ENCODE measurements around the gene RERE. TPM values are rescaled to one million over a fixed set of nuclear protein-coding genes. Genes with fewer than 3 reads are reported as not detected.

The RERE gene
- total and polyA plus RNA-seq, 11 donors, result 53.5 to 236 (median 121) TPM

DNA sequence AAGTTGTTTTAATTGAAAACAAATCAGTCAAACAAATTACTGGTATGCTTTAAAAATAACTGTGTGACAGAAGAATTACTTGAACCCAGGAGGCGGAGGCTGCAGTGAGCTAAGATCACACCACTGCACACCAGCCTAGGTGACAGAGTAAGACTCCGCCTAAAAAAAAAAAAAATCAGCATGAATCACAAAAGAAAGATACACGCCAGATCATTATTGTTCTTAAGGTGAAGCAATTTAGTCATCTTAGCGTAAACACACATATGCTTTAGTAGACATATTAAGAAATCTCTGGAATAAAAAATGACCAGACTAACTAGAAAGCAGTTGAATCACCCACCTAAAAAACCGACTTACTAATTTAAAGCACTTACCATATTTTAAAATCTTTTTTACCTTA, 20.2 kb downstream of the RERE start:
- H3K4me1 ChIP-seq, result peaks cover 0 to 2% (median 0%) of the 10 kb centered on the region in 12 donors
- DNase-seq, result no peak
- H3K4me3 ChIP-seq, result no peak overlapping the region
- no peaks in the 10 kb centered on the region for H3K36me3 ChIP-seq
- no peak for TF ChIP-seq POLR2A (IDR thresholded peaks at IDR 0.05)
- TF ChIP-seq, protein P1, sequence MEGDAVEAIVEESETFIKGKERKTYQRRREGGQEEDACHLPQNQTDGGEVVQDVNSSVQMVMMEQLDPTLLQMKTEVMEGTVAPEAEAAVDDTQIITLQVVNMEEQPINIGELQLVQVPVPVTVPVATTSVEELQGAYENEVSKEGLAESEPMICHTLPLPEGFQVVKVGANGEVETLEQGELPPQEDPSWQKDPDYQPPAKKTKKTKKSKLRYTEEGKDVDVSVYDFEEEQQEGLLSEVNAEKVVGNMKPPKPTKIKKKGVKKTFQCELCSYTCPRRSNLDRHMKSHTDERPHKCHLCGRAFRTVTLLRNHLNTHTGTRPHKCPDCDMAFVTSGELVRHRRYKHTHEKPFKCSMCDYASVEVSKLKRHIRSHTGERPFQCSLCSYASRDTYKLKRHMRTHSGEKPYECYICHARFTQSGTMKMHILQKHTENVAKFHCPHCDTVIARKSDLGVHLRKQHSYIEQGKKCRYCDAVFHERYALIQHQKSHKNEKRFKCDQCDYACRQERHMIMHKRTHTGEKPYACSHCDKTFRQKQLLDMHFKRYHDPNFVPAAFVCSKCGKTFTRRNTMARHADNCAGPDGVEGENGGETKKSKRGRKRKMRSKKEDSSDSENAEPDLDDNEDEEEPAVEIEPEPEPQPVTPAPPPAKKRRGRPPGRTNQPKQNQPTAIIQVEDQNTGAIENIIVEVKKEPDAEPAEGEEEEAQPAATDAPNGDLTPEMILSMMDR (IDR thresholded peaks at IDR 0.05), result no peak
- 94 to 96% (median 96%) methylated on average over 5 of the region's 5 CpGs for WGBS, 4 donors
- intact Hi-C loops (cut with DNase I), result no loop called here
- H3K27ac ChIP-seq, result no peak overlapping the region
- H3K27me3 ChIP-seq, result no peaks in the 10 kb centered on the region
- no peak for ATAC-seq
- no peaks in the 10 kb centered on the region for H3K9me3 ChIP-seq

DNA sequence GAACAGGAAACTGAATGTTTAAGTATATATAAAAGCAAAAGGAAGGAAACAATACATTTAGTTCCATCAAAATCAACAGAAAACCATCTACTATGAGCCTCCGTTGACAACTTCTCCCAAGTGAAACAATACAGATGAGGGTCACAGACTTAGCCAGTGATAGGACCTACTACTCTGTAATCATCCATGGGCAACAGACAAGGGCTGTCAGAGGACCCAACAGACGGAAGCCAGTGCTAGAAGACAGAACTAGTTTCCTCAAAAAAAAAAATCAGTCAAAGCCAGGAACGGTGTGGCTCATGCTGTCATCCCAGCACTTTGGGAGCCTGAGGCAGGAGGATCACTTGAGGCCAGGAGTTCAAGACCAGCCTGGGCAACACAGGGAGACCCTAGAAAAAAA, 20.6 kb downstream of the RERE start:
- ATAC-seq, result no peak
- TF ChIP-seq POLR2A (IDR thresholded peaks at IDR 0.05), result no peak
- TF ChIP-seq, protein P1 (IDR thresholded peaks at IDR 0.05), result no peak
- no peak for DNase-seq
- no peaks in the 10 kb centered on the region for H3K36me3 ChIP-seq
- H3K27ac ChIP-seq, result no peak overlapping the region
- no peaks in the 10 kb centered on the region for H3K27me3 ChIP-seq
- no peaks in the 10 kb centered on the region for H3K9me3 ChIP-seq
- no peak overlapping the region for H3K4me3 ChIP-seq
- no peaks in the 10 kb centered on the region for H3K4me1 ChIP-seq
- WGBS, 4 donors, result 36 to 47% (median 43%) methylated on average over 3 of the region's 3 CpGs
- intact Hi-C loops (cut with DNase I), result no loop called here

DNA sequence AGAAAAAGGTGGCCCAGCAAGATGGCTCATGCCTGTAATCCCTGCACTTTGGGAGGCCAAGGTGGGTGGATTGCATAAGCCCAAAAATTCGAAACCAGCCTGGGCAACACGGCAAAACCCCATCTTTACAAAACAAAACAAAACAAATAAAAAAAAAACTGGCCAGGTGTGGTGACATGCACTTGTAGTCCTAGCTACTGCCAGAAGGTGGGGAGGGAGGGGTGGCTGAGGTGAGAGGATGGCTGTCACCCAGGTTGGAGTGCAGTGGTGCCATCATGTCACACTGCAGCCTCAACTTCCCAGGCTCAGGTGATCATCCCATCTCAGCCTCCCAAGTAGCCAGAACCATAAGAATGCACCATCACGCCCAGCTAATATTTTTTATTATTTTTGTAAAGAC, 22.8 kb downstream of the RERE start:
- DNase-seq, result no peak
- no peaks in the 10 kb centered on the region for H3K9me3 ChIP-seq
- 95 to 98% (median 97%) methylated on average over 3 of the region's 3 CpGs for WGBS, 4 donors
- no peak overlapping the region for H3K4me3 ChIP-seq
- no peaks in the 10 kb centered on the region for H3K36me3 ChIP-seq
- TF ChIP-seq, protein P1 (IDR thresholded peaks at IDR 0.05), result no peak
- H3K4me1 ChIP-seq, result peaks cover 0 to 9% (median 0%) of the 10 kb centered on the region in 12 donors
- no peak for ATAC-seq
- no peaks in the 10 kb centered on the region for H3K27me3 ChIP-seq
- no peak overlapping the region for H3K27ac ChIP-seq
- intact Hi-C loops (cut with DNase I), result no loop called here

DNA sequence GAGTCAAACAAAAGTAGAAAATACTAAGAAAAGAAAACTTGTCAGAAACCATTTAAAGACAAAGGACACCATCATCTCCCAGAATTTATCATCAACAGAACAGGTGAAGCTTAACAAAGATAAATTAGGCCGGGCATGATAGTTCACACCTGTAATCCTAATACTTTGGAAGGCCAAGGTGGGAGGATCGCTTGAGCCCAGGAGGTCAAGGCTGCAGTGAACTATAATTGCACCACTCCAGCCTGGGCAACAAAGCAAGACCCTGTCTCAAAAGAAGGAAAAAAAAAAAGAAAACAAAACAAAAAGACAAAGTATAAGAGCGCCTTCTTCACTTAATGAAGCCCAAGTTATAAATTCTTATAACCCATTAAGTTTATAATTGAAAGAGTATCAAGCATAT, 25.6 kb downstream of the RERE start:
- no peaks in the 10 kb centered on the region for H3K9me3 ChIP-seq
- DNase-seq (no peak), ATAC-seq (no peak)
- no peak overlapping the region for H3K4me3 ChIP-seq
- H3K27ac ChIP-seq, result no peak overlapping the region
- peaks cover 0 to 9% (median 0%) of the 10 kb centered on the region in 12 donors for H3K4me1 ChIP-seq
- peaks cover 0 to 3% (median 0%) of the 10 kb centered on the region in 9 donors for H3K36me3 ChIP-seq
- H3K27me3 ChIP-seq, result no peaks in the 10 kb centered on the region
- intact Hi-C loops (cut with DNase I), result no loop called here
- WGBS, 4 donors, result 93 to 99% (median 97%) methylated on average over 3 of the region's 3 CpGs
- no peak for TF ChIP-seq POLR2A (IDR thresholded peaks at IDR 0.05)
- TF ChIP-seq, protein P1 (IDR thresholded peaks at IDR 0.05), result no peak

All from heart left ventricle (tissue), 16 donors.